GM12892 (cell line): ENCODE measurements around the gene PRIM2.

Source experiments
- POLR2A ChIP-seq: IDR thresholded peaks from 2 replicates; pipeline ENCODE4 v1.6.1; 2011; ENCODE audit warnings: low read depth, low read length, control low read depth
- POLR2AphosphoS5 ChIP-seq: IDR thresholded peaks from 2 replicates; pipeline ENCODE4 v1.6.1; 2011; ENCODE audit warnings: low read depth, low read length, control low read depth

GRCh38 chr6:57294862-57295445 is 22.5 kb upstream of the PRIM2 start:
- TF ChIP-seq POLR2AphosphoS5, result no peak
- no peak for TF ChIP-seq POLR2A
